ENCODE results near the gene AMIGO1. TPM values are rescaled to one million over a fixed set of nuclear protein-coding genes. Genes with fewer than 3 reads are reported as not detected.
"Not testable (repeated sequence)": the region's sequence is repeated elsewhere in the genome, so short reads cannot be mapped to it uniquely, and the experiment has no call there.

AMIGO1 gene
- total and polyA plus RNA-seq, 12 donors, result 3.8 to 27.9 (median 22.5) TPM

DNA sequence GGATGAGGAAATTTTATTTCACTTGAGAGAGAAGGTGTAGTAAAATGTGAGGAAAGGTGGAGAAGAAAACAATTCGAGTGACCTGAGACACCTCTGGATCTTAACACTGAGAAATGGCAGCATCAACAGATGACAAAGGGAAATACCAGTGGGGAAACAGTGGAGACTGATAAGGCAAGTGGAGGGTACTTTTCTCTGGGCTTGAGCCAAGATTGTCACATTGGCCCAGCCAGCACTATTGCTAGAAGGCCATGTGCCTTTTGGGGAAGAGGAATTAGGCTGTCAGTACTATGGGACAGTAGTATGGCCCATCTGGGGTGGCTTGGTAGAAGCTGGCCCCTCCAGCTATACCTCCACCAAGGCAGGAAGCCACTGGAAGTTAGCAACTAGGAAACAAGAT lies 34.8 kb downstream of the AMIGO1 start:
- intact Hi-C loops (cut with DNase I), result no loop called here
- 78 to 88% (median 82%) methylated on average over 1 of the region's 1 CpG for WGBS, 4 donors
- DNase-seq, result no peak
- no peaks in the 10 kb centered on the region for H3K27me3 ChIP-seq
- peaks cover 0 to 5% of the 10 kb centered on the region in 2 donors for H3K36me3 ChIP-seq (replicated peaks in 1 of 2)
- no peak overlapping the region for H3K27ac ChIP-seq
- H3K4me1 ChIP-seq (replicated peaks in 1 of 2), result no peaks in the 10 kb centered on the region
- H3K4me3 ChIP-seq, result no peak overlapping the region
- no peak for TF ChIP-seq POLR2A (IDR thresholded peaks at IDR 0.05)
- TF ChIP-seq, protein P1, sequence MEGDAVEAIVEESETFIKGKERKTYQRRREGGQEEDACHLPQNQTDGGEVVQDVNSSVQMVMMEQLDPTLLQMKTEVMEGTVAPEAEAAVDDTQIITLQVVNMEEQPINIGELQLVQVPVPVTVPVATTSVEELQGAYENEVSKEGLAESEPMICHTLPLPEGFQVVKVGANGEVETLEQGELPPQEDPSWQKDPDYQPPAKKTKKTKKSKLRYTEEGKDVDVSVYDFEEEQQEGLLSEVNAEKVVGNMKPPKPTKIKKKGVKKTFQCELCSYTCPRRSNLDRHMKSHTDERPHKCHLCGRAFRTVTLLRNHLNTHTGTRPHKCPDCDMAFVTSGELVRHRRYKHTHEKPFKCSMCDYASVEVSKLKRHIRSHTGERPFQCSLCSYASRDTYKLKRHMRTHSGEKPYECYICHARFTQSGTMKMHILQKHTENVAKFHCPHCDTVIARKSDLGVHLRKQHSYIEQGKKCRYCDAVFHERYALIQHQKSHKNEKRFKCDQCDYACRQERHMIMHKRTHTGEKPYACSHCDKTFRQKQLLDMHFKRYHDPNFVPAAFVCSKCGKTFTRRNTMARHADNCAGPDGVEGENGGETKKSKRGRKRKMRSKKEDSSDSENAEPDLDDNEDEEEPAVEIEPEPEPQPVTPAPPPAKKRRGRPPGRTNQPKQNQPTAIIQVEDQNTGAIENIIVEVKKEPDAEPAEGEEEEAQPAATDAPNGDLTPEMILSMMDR (IDR thresholded peaks at IDR 0.05), result no peak
- no peaks in the 10 kb centered on the region for H3K9me3 ChIP-seq (replicated peaks in 1 of 3)

DNA sequence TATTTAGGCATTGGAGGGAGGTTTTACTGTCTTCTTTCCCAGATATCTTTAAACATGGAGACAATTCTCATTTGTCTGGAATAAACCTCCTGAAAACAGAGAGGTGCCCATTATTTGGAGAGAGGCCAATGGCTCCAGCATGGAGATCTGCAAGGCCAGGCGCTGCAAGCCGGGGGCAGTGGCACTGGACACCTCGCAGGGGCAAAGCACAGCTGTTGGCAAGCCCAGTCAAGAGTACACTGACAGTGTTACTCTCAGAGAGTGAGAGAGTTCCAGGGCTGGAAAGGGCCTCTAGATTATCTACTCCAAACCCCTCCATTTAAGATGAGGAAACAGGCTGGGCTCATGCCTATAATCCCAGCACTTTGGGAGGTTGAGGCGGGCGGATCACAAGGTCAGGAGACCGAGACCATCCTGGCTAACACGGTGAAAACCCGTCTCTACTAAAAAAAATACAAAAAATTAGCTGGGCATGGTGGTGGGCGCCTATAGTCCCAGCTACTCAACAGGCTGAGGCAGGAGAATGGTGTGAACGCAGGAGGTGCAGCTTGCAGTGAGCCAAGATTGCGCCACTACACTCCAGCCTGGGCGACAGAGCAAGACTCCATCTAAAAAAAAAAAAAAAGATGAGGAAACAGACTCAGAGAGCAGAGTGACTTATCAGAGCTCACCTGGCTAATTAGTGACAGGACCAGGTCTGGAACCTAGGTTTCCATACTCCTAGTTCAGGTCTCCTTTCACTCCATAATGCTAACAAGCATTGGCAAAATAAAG lies 36.1 kb downstream of the AMIGO1 start:
- 77 to 84% (median 81%) methylated on average over 12 of the region's 12 CpGs for WGBS, 4 donors
- H3K4me1 ChIP-seq (replicated peaks in 1 of 2); H3K27ac ChIP-seq; H3K36me3 ChIP-seq (replicated peaks in 1 of 2); H3K9me3 ChIP-seq (replicated peaks in 1 of 3); H3K27me3 ChIP-seq; intact Hi-C loops (cut with DNase I); H3K4me3 ChIP-seq: not testable (repeated sequence)
- peak in 2 of 7 donors; percentile 37 to 56 for DNase-seq

DNA sequence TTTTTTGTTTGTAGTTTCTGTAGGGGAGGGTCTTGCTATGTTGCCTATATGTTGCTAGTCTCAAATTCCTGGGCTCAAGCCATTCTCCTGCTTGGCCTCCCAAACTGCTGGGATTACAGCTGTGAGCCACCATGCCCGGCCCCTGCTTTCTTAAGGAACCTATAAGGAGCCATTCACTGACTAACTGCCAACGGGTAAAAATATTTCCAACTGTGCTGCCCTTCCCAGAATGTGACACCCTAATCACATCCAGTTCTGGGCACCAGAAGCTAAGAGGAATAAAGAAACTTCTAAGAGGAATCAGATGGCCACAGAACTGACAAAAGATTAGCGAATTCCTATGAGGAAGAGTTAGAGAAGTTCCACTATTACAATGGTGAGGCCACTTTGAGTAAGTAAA lies 36.7 kb downstream of the AMIGO1 start:
- Histone ChIP-seq H3K4me3 (no peak overlapping the region), H3K27me3 (no peaks in the 10 kb centered on the region), H3K4me1 (replicated peaks in 1 of 2) (no peaks in the 10 kb centered on the region), H3K9me3 (replicated peaks in 1 of 3) (no peaks in the 10 kb centered on the region), H3K27ac (no peak overlapping the region), H3K36me3 (replicated peaks in 1 of 2) (no peaks in the 10 kb centered on the region)
- intact Hi-C loops (cut with DNase I), result no loop called here
- TF ChIP-seq, protein P1 (IDR thresholded peaks at IDR 0.05), result no peak
- TF ChIP-seq POLR2A (IDR thresholded peaks at IDR 0.05), result no peak
- no peak for DNase-seq
- 54 to 73% (median 61%) methylated on average over 3 of the region's 3 CpGs for WGBS, 4 donors

GRCh38 chr1:109470245-109470644 lies 39.3 kb downstream of the AMIGO1 start:
- Histone ChIP-seq H3K27ac (no peak overlapping the region), H3K27me3 (no peaks in the 10 kb centered on the region), H3K4me3 (no peak overlapping the region), H3K36me3 (replicated peaks in 1 of 2) (no peaks in the 10 kb centered on the region), H3K4me1 (replicated peaks in 1 of 2) (peaks cover 3 to 6% of the 10 kb centered on the region in 2 donors), H3K9me3 (replicated peaks in 1 of 3) (no peaks in the 10 kb centered on the region)
- 64 to 78% (median 75%) methylated on average over 5 to 6 of the region's 6 CpGs for WGBS, 4 donors
- TF ChIP-seq, protein P1 (IDR thresholded peaks at IDR 0.05), result no peak
- TF ChIP-seq POLR2A (IDR thresholded peaks at IDR 0.05), result no peak
- DNase-seq, result no peak
- intact Hi-C loops (cut with DNase I), result no loop called here

GRCh38 chr1:109468903-109469302 lies 40.6 kb downstream of the AMIGO1 start:
- Histone ChIP-seq H3K4me1 (replicated peaks in 1 of 2) (peaks cover 10 to 11% of the 10 kb centered on the region in 2 donors), H3K27ac (no peak overlapping the region), H3K27me3 (no peaks in the 10 kb centered on the region), H3K36me3 (replicated peaks in 1 of 2) (no peaks in the 10 kb centered on the region), H3K9me3 (replicated peaks in 1 of 3) (no peaks in the 10 kb centered on the region), H3K4me3 (no peak overlapping the region)
- no peak for TF ChIP-seq POLR2A (IDR thresholded peaks at IDR 0.05)
- TF ChIP-seq, protein P1 (IDR thresholded peaks at IDR 0.05), result no peak
- intact Hi-C loops (cut with DNase I), result no loop called here
- DNase-seq, result no peak
- 33 to 54% (median 43%) methylated on average over 2 of the region's 2 CpGs for WGBS, 4 donors

Measured in adrenal gland (tissue), 12 donors.